C1 segment of cervical spinal cord (tissue), 14 donors: Measurements from ENCODE around the gene MAGEH1.
A peak's percentile ranks its signal among the peaks of the same experiment; 100 is the strongest.
"Not testable (repeated sequence)": the region's sequence is repeated elsewhere in the genome, so short reads cannot be mapped to it uniquely, and the experiment has no call there.

Experiments used
- DNase-seq, 14 donors: peaks; one replicate each; lab custom pipeline; 2025; lab: John Stamatoyannopoulos, UW

The MAGEH1 gene

GRCh38 chrX:55451990-55452832 lies at the start of gene MAGEH1:
TSS of gene MAGEH1 (plus strand) at chrX:55452127. CDS start at chrX:55452375, 248 bp downstream.
- DNase-seq: peak in 12 of 14 donors; percentile 14 to 88 (median 72)

GRCh38 chrX:55427079-55427478 lies 24.8 kb upstream of the MAGEH1 start:
- not testable (repeated sequence) for DNase-seq

GRCh38 chrX:55443468-55443867 lies 8.5 kb upstream of the MAGEH1 start:
- not testable (repeated sequence) for DNase-seq

GRCh38 chrX:55450259-55450658 lies 1.7 kb upstream of the MAGEH1 start:
- DNase-seq: peak in 1 of 14 donors; percentile 4

- DNase-seq: no peak
Measured at GRCh38 chrX:55451141-55451540, 786 bp upstream of the MAGEH1 start.

GRCh38 chrX:55451626-55451989 lies 319 bp upstream of the MAGEH1 start:
- peak in 1 of 14 donors; percentile 62 for DNase-seq

GRCh38 chrX:55452833-55453124 lies 852 bp downstream of the MAGEH1 start:
- peak in 1 of 14 donors; percentile 16 for DNase-seq

- not testable (repeated sequence) for DNase-seq
Measured at GRCh38 chrX:55455708-55456107, 3.8 kb downstream of the MAGEH1 start.

- not testable (repeated sequence) for DNase-seq
Measured at GRCh38 chrX:55459426-55459825, 7.5 kb downstream of the MAGEH1 start.

GRCh38 chrX:55459926-55460325 lies 8.0 kb downstream of the MAGEH1 start:
- DNase-seq: not testable (repeated sequence)

- DNase-seq: not testable (repeated sequence)
Measured at GRCh38 chrX:55464050-55464449, 12.1 kb downstream of the MAGEH1 start.

- not testable (repeated sequence) for DNase-seq
Measured at GRCh38 chrX:55465108-55465507, 13.2 kb downstream of the MAGEH1 start.

GRCh38 chrX:55465791-55466190 lies 13.9 kb downstream of the MAGEH1 start:
- DNase-seq: not testable (repeated sequence)

- not testable (repeated sequence) for DNase-seq
Measured at GRCh38 chrX:55479956-55480355, 28.0 kb downstream of the MAGEH1 start.

GRCh38 chrX:55480390-55481062 lies 28.6 kb downstream of the MAGEH1 start:
- DNase-seq: no peak

GRCh38 chrX:55484948-55485347 lies 33.0 kb downstream of the MAGEH1 start:
- no peak for DNase-seq

GRCh38 chrX:55486736-55487135 lies 34.8 kb downstream of the MAGEH1 start:
- peak in 10 of 14 donors; percentile 5 to 53 (median 33) for DNase-seq

- peak in 4 of 14 donors; percentile 24 to 52 (median 36) for DNase-seq
Measured at GRCh38 chrX:55487143-55487542, 35.2 kb downstream of the MAGEH1 start.

- DNase-seq: peak in 4 of 14 donors; percentile 17 to 57 (median 35)
Measured at GRCh38 chrX:55488006-55488592, 36.2 kb downstream of the MAGEH1 start.

- DNase-seq: peak in 11 of 14 donors; percentile 39 to 77 (median 64)
Measured at GRCh38 chrX:55488593-55489313, 36.8 kb downstream of the MAGEH1 start.

GRCh38 chrX:55489314-55490009 lies 37.5 kb downstream of the MAGEH1 start, which contains the start of gene USP51:
TSS of gene USP51 (minus strand) at chrX:55489848. CDS start at chrX:55488939, 909 bp downstream.
- peak in 12 of 14 donors; percentile 24 to 72 (median 54) for DNase-seq
